ENCODE data around the gene WDR5.
"Not testable (repeated sequence)": the region's sequence is repeated elsewhere in the genome, so short reads cannot be mapped to it uniquely, and the experiment has no call there.

Gene WDR5

DNA sequence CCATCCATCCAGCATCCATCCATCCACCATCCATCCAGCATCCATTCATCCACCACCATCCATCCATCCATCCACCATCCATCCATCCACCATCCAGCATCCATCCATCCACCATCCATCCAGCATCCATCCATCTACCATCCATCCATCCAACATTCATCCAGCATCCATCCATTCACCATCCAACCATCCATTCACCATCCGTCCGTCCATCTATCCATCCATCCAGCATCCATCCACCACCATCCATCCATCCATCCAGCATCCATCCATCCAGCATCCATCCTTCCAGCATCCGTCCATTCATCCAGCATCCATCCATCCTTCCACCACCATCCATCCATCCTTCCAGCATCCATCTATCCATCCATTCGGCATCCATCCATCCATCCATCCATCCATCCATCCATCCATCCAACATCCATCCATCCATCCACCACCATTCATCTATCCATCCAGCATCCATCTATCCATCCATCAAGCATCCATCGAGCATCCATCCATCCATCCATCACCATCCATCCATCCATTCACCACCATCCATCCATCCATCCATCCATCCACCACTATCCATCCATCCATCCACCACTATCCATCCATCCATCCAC, 32.4 kb upstream of the WDR5 start:
- TF ChIP-seq, protein P1, sequence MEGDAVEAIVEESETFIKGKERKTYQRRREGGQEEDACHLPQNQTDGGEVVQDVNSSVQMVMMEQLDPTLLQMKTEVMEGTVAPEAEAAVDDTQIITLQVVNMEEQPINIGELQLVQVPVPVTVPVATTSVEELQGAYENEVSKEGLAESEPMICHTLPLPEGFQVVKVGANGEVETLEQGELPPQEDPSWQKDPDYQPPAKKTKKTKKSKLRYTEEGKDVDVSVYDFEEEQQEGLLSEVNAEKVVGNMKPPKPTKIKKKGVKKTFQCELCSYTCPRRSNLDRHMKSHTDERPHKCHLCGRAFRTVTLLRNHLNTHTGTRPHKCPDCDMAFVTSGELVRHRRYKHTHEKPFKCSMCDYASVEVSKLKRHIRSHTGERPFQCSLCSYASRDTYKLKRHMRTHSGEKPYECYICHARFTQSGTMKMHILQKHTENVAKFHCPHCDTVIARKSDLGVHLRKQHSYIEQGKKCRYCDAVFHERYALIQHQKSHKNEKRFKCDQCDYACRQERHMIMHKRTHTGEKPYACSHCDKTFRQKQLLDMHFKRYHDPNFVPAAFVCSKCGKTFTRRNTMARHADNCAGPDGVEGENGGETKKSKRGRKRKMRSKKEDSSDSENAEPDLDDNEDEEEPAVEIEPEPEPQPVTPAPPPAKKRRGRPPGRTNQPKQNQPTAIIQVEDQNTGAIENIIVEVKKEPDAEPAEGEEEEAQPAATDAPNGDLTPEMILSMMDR (IDR thresholded peaks at IDR 0.05; ENCODE audit: low read length, missing control alignments) = no peak
- no peak for DNase-seq (ENCODE audit: low read depth)
- no peak overlapping the region for H3K4me3 ChIP-seq (replicated peaks; ENCODE audit: low read depth, low read length)

DNA sequence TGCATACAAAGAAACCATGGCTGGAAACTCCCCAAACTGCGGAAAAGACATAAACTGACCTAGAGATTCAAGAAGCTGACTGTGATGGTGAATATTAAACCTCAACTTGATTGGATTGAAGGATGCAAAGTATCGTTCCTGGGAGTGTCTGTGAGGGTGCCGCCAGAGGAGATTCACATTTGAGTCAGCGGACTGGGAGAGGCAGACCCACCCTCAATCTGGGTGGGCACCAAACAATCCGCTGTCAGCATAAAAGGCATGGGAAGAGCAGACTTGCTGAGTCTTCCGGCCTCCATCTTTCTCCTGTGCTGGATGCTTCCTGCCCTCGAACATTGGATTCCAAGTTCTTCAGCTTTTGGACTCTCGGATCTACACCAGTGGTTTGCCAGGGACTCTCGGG, 24.8 kb upstream of the WDR5 start:
- DNase-seq (ENCODE audit: low read depth) = no peak
- TF ChIP-seq, protein P1 (IDR thresholded peaks at IDR 0.05; ENCODE audit: low read length, missing control alignments) = no peak
- no peak overlapping the region for H3K4me3 ChIP-seq (replicated peaks; ENCODE audit: low read depth, low read length)

DNA sequence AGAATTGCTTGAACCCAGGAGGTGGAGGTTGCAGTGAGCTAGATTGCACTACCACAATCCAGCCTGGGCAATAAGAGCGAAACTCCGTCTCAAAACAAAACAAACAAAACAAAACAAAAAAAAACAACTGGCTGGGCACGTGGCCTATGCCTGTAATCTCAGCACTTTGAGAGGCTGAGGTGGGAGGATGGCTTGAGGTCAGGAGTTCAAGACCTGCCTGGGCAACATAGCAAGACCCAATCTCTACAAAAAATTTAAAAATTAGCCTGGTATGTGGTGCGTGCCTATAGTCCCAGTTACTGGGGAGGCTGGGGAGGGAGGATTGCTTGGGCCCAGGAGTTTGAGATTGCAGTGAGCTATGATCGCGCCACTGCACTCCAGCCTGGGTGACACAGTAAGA, 23.3 kb upstream of the WDR5 start:
- TF ChIP-seq, protein P1 (IDR thresholded peaks at IDR 0.05; ENCODE audit: low read length, missing control alignments) = no peak
- no peak for DNase-seq (ENCODE audit: low read depth)
- H3K4me3 ChIP-seq (replicated peaks; ENCODE audit: low read depth, low read length) = no peak overlapping the region

DNA sequence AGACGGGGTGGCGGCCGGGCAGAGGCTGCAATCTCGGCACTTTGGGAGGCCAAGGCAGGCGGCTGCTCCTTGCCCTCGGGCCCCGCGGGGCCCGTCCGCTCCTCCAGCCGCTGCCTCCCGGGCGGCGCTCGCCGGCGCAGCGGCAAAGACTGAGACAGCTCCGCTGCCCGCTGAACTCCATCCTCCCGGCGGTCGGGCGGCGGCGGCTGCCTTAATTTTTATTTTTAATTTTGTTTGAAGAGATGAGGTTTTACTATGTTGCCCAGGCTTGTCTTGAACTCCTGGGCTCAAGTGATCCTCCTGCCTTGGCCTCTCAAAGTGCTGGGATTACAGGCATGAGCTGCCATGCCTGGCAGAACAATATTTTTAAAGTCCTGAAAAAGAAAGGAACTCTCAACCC, 16.9 kb upstream of the WDR5 start:
- not testable (repeated sequence) for DNase-seq (ENCODE audit: low read depth); H3K4me3 ChIP-seq (replicated peaks; ENCODE audit: low read depth, low read length)

DNA sequence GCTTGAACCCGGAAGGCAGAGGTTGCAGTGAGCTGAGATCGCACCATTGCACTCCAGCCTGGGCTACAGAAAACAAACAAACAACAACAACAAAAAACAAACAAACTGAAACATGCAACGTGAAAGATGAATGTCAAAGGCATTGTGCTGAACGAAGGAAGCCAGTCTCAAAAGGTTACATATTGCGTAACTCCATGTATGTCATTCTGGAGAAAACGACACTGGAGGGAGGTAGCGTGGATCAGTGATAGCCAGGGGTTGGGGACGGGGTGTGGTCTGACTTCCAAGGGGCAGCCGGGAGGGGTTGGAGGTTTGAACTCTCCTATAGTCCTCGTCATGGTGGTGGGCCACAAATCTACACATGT, 12.1 kb upstream of the WDR5 start:
- no peak for DNase-seq (ENCODE audit: low read depth)
- TF ChIP-seq, protein P1 (IDR thresholded peaks at IDR 0.05; ENCODE audit: low read length, missing control alignments) = no peak
- H3K4me3 ChIP-seq (replicated peaks; ENCODE audit: low read depth, low read length) = no peak overlapping the region

DNA sequence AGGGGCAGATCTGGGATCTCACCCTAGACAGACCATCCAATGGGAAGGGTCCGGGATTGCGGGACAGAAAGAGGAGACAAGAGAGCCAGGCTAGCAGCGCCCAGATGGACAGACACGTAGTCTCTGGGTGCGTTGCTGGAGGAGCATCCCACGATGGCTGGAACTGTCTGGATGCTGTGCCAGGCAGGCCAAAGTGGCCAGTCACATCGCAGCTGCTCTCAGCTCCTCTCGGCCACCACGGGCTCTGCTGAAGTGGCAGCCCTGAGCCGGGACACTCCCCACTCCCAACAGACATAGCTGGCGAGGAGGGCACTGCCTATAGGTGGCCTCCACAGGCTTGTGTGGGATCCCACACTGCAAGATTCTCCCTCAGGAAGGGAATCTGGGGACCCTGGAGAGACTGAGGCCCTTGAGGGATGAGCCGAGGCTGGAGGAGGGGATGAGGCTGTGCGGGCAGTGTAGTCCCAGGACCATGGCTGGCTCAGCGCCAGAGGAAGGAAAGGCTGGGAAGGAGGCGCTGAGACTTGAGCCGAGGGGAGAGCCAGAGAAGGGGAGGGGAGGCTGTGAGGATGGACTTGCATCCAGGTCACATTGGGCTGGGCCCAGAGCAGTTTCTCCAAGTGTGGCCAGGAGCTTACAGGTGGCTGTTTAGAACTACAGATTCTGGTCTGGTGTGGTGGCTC, 10.3 kb upstream of the WDR5 start:
- DNase-seq (ENCODE audit: low read depth) = no peak
- no peak overlapping the region for H3K4me3 ChIP-seq (replicated peaks; ENCODE audit: low read depth, low read length)
- TF ChIP-seq, protein P1 (IDR thresholded peaks at IDR 0.05; ENCODE audit: low read length, missing control alignments) = no peak

DNA sequence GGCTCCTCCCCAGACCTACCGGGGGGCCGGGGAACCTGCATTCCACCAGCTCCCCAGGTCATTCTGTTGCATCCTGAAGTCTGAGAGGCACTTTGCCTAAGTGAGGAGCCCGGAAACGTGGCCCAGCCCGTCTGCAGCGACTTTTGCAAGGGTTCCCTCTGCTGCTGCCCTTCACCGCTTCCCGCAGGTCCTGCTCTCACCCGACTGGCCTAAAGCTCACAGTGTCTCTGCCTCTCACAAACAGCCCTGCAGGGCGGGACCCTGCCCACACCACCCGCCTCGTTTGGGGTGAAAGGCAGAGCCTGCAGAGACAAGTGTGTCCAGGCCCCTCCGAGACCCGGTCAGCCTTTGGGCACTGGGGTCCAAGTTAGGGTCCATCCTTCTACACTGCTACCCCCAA, 9.5 kb upstream of the WDR5 start:
- TF ChIP-seq, protein P1 (IDR thresholded peaks at IDR 0.05; ENCODE audit: low read length, missing control alignments) = no peak
- H3K4me3 ChIP-seq (replicated peaks; ENCODE audit: low read depth, low read length) = no peak overlapping the region
- no peak for DNase-seq (ENCODE audit: low read depth)
